KMS-11 (cell line): ENCODE data around the gene SMC1B.

Experiments used
- H2AFZ ChIP-seq: fragments of 200-600 bp; sonication (generic); 2 replicates; pipeline ENCODE4 v1.6.1; 2016; ENCODE audit warnings: antibody characterized with exemption, mixed run types, low read depth
- H3K27ac ChIP-seq: fragments of 200-600 bp; sonication (generic); 2 replicates; pipeline ENCODE4 v1.6.1; 2016; ENCODE audit warnings: mild to moderate bottlenecking, mixed run types
- H3K27me3 ChIP-seq: fragments of 200-600 bp; sonication (generic); 2 replicates; pipeline ENCODE4 v1.6.1; 2017; ENCODE audit warnings: mild to moderate bottlenecking, low read depth, mixed run types, moderate library complexity; ENCODE audit not compliant: insufficient read depth
- H3K36me3 ChIP-seq: fragments of 200-600 bp; sonication (generic); 2 replicates; pipeline ENCODE4 v1.6.1; 2017; ENCODE audit warnings: mild to moderate bottlenecking, mixed run types; ENCODE audit not compliant: insufficient read depth
- H3K4me1 ChIP-seq: fragments of 200-600 bp; sonication (generic); 2 replicates; pipeline ENCODE4 v1.6.1; 2016; ENCODE audit warnings: mild to moderate bottlenecking, low read depth, mixed run types; ENCODE audit not compliant: poor library complexity, severe bottlenecking
- H3K4me2 ChIP-seq: fragments of 200-600 bp; sonication (generic); 2 replicates; pipeline ENCODE4 v1.7.0; 2016; ENCODE audit warnings: mild to moderate bottlenecking, mixed run types
- H3K4me3 ChIP-seq: fragments of 200-600 bp; sonication (generic); IDR thresholded peaks from 2 replicates; pipeline ENCODE4 v1.6.1; 2017; ENCODE audit warnings: low read depth, low read length, mixed read lengths; ENCODE audit not compliant: insufficient read depth
- H3K79me2 ChIP-seq: fragments of 200-600 bp; sonication (generic); 2 replicates; pipeline ENCODE4 v1.6.1; 2016; ENCODE audit warnings: low read depth, mixed run types; ENCODE audit not compliant: insufficient read depth
- H3K9ac ChIP-seq: fragments of 200-600 bp; sonication (generic); 2 replicates; pipeline ENCODE4 v1.6.1; 2016; ENCODE audit warnings: mild to moderate bottlenecking, mixed run types
- H4K20me1 ChIP-seq: fragments of 200-600 bp; sonication (generic); 2 replicates; pipeline ENCODE4 v1.6.1; 2016; ENCODE audit warnings: mild to moderate bottlenecking, mixed run types; ENCODE audit not compliant: insufficient read depth
- CTCF ChIP-seq: fragments of 200-600 bp; sonication (generic); conservative IDR thresholded peaks from 2 replicates; pipeline ENCODE4 v1.6.1; 2017; ENCODE audit warnings: low read depth, mild to moderate bottlenecking, antibody characterized with exemption, low read length, moderate library complexity, mixed read lengths

Gene SMC1B

DNA sequence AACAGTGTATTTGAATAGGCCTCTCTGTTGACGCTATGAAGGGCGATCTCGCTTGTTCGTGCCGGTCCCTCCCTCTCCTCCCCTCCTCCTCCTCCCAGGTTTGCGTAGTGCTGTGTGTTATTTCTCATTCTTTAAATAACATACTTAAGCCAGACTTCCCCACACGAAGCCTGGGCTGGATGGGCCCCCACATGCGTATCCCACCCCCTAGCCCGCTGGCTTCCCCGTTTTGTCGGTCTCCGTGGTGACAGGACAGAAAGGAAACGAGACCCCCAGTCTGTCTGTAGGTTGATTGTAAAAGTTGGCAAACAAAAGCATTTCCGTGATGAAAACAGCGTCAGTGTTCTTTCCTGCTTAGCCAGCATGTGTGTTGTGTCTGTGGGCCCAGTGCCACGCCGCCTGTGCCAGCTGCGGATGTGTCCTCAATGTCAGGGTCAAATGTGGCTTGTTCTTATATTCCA lies 76.4 kb downstream of the SMC1B start:
- Histone ChIP-seq H3K9ac (no peak overlapping the region), H3K27ac (no peak overlapping the region)

GRCh38 chr22:45335854-45336522 lies 77.4 kb downstream of the SMC1B start:
- Histone ChIP-seq H3K4me1 (peaks cover 7% of the 10 kb centered on the region), H3K9ac (no peak overlapping the region), H2AFZ (no peak overlapping the region), H3K4me2 (no peak overlapping the region), H3K27ac (no peak overlapping the region), H3K27me3 (no peaks in the 10 kb centered on the region), H3K79me2 (no peaks in the 10 kb centered on the region), H3K36me3 (no peaks in the 10 kb centered on the region), H3K4me3 (no peak overlapping the region), H4K20me1 (no peaks in the 10 kb centered on the region)
- no peak for TF ChIP-seq CTCF

More for the DNA sequence above, 76.4 kb downstream of the SMC1B start:
- Histone ChIP-seq H3K36me3 (no peaks in the 10 kb centered on the region), H3K27me3 (no peaks in the 10 kb centered on the region), H3K79me2 (no peaks in the 10 kb centered on the region), H4K20me1 (no peaks in the 10 kb centered on the region), H3K4me3 (no peak overlapping the region), H3K4me1 (peaks cover 7% of the 10 kb centered on the region), H2AFZ (no peak overlapping the region), H3K4me2 (no peak overlapping the region)
- no peak for TF ChIP-seq CTCF

GRCh38 chr22:45335021-45335818 lies 78.2 kb downstream of the SMC1B start:
- Histone ChIP-seq H3K4me1 (peaks cover 7% of the 10 kb centered on the region), H3K27ac (no peak overlapping the region), H4K20me1 (no peaks in the 10 kb centered on the region), H3K9ac (no peak overlapping the region), H3K36me3 (no peaks in the 10 kb centered on the region), H3K4me2 (no peak overlapping the region), H3K79me2 (no peaks in the 10 kb centered on the region), H3K27me3 (no peaks in the 10 kb centered on the region), H3K4me3 (no peak overlapping the region), H2AFZ (no peak overlapping the region)
- no peak for TF ChIP-seq CTCF

DNA sequence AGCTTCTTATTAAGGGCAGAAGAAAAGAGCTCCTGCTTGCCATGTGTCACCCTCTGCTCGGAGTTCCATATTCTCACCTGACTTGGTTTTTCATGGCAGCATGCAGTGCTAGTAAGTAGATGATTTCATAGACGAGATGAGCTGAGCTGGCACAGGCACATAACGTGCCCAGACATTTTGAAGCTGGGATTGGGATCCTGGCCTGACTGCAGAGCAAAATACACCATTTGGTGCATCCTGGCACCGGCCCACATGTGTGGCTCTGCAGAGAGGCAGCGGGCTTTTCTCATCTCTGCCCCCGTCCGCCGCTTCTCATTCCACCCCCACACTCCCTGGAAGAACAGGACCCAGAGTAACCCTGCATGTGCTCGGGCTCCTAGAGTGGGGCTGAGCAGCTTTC lies 78.9 kb downstream of the SMC1B start:
- no peaks in the 10 kb centered on the region for H3K79me2 ChIP-seq
- H3K4me1 ChIP-seq, result peaks cover 7% of the 10 kb centered on the region
- no peak overlapping the region for H3K4me3 ChIP-seq
- no peak overlapping the region for H3K27ac ChIP-seq
- no peaks in the 10 kb centered on the region for H3K36me3 ChIP-seq
- no peak for TF ChIP-seq CTCF
- H3K4me2 ChIP-seq, result no peak overlapping the region
- H3K27me3 ChIP-seq, result no peaks in the 10 kb centered on the region
- no peak overlapping the region for H2AFZ ChIP-seq
- no peak overlapping the region for H3K9ac ChIP-seq
- no peaks in the 10 kb centered on the region for H4K20me1 ChIP-seq
